ENCODE data around the gene ABCA13.

- no peak for TF ChIP-seq CTCF (IDR thresholded peaks at IDR 0.05; ENCODE audit: low read depth, low read length, poor library complexity, severe bottlenecking)
- no peak for TF ChIP-seq EZH2phosphoT487 (IDR thresholded peaks at IDR 0.05; ENCODE audit: borderline replicate concordance, low read length)
Observed at GRCh38 chr7:48638041-48638440, 466.8 kb downstream of the ABCA13 start.

Measured in DOHH2 (cell line).